ENCODE results near the gene ANKMY1. TPM values are rescaled to one million over a fixed set of nuclear protein-coding genes. Genes with fewer than 3 reads are reported as not detected.

ANKMY1 gene
- total and polyA plus RNA-seq, 2 of the 8 experiments (the other 6 are each of a cell fraction or from before 2014, with no cell fraction given) = 4.5 to 4.8 TPM

GRCh38 chr2:240480834-240481623 is 76.8 kb downstream of the ANKMY1 start:
- Histone ChIP-seq H3K27ac (ENCODE audit: low read depth, low read length) (no peak overlapping the region), H4K91ac (replicated peaks; ENCODE audit: insufficient read length, low read length) (no peak overlapping the region), H3K9me3 (ENCODE audit: insufficient read depth in 2 of 2, low read depth in 1 of 2, low read length in 1 of 2) (no peaks in the 10 kb centered on the region), H3K4me1 (replicated peaks in 1 of 4; ENCODE audit: control insufficient read depth in 3 of 4, insufficient read depth in 4 of 4, low read length in 3 of 4) (no peaks in the 10 kb centered on the region; a peak in 1 of 7 replicates), H3K23ac (ENCODE audit: insufficient read length) (no peak overlapping the region), H2AK5ac (ENCODE audit: low read depth, low read length) (no peak overlapping the region), H4K20me1 (replicated peaks in 1 of 2; ENCODE audit: control insufficient read depth in 1 of 2, insufficient read depth in 2 of 2, low read length in 2 of 2) (no peaks in the 10 kb centered on the region), H3K4ac (replicated peaks; ENCODE audit: insufficient read length, low read depth, low read length) (no peak overlapping the region), H4K8ac (ENCODE audit: extremely low read depth, insufficient read depth, low read length) (peak overlapping the region; percentile 25; the same call in 1 of the 2 replicates), H3K79me1 (ENCODE audit: low read depth, low read length) (no peaks in the 10 kb centered on the region), H3K56ac (replicated peaks; ENCODE audit: insufficient read length, low read depth, low read length) (no peak overlapping the region), H3K27me3 (replicated peaks in 1 of 4; ENCODE audit: control insufficient read depth in 3 of 4, extremely low read depth in 1 of 4, insufficient read depth in 3 of 4, low read length in 3 of 4) (0 out of 7 replicates have a peak, but pooled peaks cover 0 to 2% (median 0%) of the 10 kb centered on the region in 4 experiments), H2BK12ac (ENCODE audit: low read depth, low read length) (no peak overlapping the region), H2BK5ac (ENCODE audit: low read depth, low read length) (no peak overlapping the region), H4K5ac (ENCODE audit: insufficient read length, low read depth, low read length) (no peak overlapping the region), H3K18ac (ENCODE audit: extremely low read depth, low read length) (no peak overlapping the region), H3K4me2 (ENCODE audit: insufficient read depth in 1 of 2, low read depth in 2 of 2, low read length in 2 of 2) (no peak overlapping the region), H3K23me2 (ENCODE audit: low read depth, low read length) (0 out of 2 replicates have a peak, but pooled peaks cover 2% of the 10 kb centered on the region), H3K14ac (ENCODE audit: insufficient read length) (no peak overlapping the region), H2BK120ac (replicated peaks; ENCODE audit: low read depth, low read length) (no peak overlapping the region), H2BK15ac (ENCODE audit: low read length) (no peak overlapping the region), H3K4me3 (ENCODE audit: extremely low read depth in 1 of 4, insufficient read depth in 2 of 4, low read depth in 3 of 4, low read length in 4 of 4) (no peak overlapping the region), H3K36me3 (ENCODE audit: control insufficient read depth in 2 of 4, insufficient read depth in 4 of 4, low read length in 3 of 4) (no peaks in the 10 kb centered on the region), H2BK20ac (ENCODE audit: low read length) (no peak overlapping the region), H2AFZ (ENCODE audit: low read length) (no peak overlapping the region), H3K79me2 (ENCODE audit: control insufficient read depth in 1 of 2, insufficient read depth in 2 of 2, low read length in 2 of 2) (no peaks in the 10 kb centered on the region), H3K9ac (replicated peaks in 1 of 4; ENCODE audit: extremely low read depth in 1 of 4, low read depth in 3 of 4, low read length in 3 of 4) (no peak overlapping the region)
- POLR2A ChIA-PET (ENCODE audit: partially characterized antibody) = no interaction called here
- CTCF ChIA-PET (ENCODE audit: partially characterized antibody) = no interaction called here
- no peak for FAIRE-seq
- DNase-seq (ENCODE audit: low read depth in 1 of 2, low spot score in 2 of 2) = no peak
- 91% methylated on average over 23 of the region's 25 CpGs; no CpG with 5 or more reads in 1 of the 2 experiments for WGBS, 2 experiments (ENCODE audit: extremely low coverage in 1 of 2, insufficient coverage in 1 of 2, insufficient read length in 1 of 2, insufficient replicate concordance in 2 of 2, low coverage in 1 of 2, low lambda C conversion rate in 2 of 2, missing lambda C conversion rate in 1 of 2)
- no peak for TF ChIP-seq RXRA (IDR thresholded peaks at IDR 0.05; ENCODE audit: insufficient read depth, low read depth, low read length)
